Occipital lobe (tissue), 2 donors: Measurements from ENCODE around the gene CHD5. TPM values are rescaled to one million over a fixed set of nuclear protein-coding genes. Genes with fewer than 3 reads are reported as not detected.

Experiments used
- DNase-seq: peaks from one replicate; lab custom pipeline; 2025; lab: John Stamatoyannopoulos, UW
- total RNA-seq: library from RNA; depleted of rRNA; stranded (reverse); fragments of >200 nt; gene quantifications from one replicate; pipeline ENCODE4 v1.2.3, GENCODE V29; 2014

CHD5 gene
- total RNA-seq, 1 donor from 2014 or later: 40.9 TPM

- DNase-seq: no peak
These were observed 25.4 kb downstream of the CHD5 start for GRCh38 chr1:6154525-6155319.

DNA sequence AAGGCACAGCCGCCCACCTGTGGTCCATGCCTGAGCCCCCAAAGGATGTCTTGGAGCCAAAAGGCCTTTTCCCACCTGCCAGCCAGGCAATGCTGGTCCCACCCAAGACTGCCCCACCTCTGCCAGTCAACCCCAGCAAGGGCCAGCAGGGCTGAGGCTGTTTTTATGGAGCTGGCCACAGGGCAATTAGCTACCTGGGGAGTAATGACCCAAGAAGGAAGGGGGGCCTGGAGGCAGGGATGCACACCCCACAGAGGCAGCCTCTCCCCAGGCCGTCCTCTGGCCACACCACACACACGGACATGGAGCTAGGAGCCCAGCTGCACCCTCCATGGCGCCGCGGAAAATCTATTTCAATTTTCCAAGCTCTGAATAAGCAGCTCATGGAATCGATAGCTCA, 27.2 kb downstream of the CHD5 start:
- no peak for DNase-seq

DNA sequence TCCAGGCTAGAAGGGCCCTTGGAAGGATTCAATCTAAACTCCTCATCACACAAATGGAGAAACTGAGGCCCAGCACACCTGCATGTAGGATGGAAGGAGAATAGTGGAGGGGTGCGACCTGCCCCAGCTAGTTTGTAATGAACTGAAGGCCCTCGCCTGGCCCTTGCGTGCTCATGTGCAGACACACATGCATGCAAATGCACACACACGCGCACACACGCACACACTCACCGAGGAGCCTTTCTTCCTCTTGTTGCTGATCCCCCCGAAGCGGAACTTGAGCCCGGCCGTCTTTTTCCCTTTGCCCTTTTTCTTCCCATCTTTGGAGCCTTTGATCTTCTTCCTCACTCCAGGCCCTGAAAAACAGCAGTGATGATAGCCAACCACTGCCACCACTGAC, 27.9 kb downstream of the CHD5 start:
- DNase-seq: no peak

DNA sequence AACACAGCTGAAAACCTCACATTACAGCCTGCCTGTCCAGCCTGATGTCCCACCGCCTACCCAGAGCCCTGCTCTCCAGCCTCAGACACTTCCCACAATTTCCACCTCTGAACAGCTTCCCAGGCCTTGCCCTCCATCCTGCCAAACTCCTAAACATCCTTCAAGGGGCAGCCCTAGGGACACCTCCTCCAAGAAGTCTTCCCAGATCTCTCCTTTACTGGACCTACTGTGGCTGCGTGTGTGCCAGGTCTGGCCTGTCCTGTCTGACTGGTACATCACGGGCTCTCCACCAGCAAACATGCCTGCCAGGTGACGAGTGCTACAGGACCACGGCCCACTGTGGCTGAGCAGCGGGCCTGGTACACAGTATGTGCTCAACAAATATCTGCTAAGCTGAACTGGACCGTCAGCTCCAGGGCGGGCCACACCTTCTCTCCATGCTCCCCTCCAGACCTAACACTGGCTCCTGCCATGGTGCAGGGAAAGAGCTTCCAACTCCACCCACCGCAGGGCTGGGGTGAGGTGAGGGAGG, 28.8 kb downstream of the CHD5 start:
- DNase-seq: no peak

GRCh38 chr1:6150006-6150938, 29.8 kb downstream of the CHD5 start:
- DNase-seq: no peak

DNA sequence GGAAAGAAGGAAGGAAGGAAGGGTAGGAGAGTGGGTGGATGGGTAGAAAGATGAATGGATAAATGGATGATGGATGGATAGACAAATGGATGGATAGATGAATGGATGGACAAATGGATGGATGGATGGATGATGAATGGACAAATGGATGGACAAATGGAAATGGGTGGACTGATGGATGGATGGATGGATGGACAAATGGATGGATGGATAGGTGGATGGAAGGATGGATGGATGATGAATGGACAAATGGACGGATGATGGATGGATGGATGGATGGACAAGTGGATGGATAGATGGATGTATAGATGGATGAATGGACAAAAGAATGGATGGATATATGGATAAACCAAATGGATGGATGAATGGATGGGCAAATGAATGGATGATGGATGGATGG, 30.5 kb downstream of the CHD5 start:
- DNase-seq: no peak

DNA sequence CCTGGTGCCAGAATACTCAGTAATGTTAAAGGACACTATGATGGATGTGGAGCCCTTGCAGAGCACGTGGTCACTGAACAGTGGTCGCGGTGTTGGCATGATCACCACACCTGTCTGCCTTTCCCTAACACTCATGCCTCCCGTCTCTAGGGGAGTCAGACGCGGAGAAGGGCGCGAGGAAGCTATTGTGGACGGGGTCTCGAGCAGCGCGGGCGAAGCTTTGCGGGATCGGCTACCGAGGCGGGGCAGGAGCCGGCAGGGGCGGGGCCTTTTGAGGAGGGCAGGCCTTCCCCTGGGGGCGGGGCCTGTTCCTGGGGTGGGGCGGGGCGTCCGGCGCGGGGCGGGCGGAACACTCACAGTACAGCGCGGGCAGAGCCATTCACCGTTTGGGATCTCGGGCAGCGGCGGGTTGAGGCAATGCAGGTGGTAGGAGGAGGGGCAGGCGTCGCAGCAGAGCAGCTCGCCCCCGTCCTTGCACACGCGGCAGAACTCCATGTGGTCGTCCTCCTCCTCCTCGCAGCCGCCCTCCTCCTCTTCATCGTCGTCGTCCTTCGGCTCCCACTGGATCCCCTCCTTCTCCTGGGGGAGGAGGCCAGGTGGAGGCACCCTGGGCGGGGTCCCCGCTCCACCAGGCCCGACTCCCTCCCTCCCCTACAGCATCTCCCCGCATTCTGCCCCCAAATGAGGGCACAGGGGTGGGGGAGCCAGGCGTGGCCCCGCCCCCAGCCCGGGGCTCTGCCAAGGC, 31.5 kb downstream of the CHD5 start:
- peak; percentile 68 for DNase-seq

- DNase-seq: no peak
These were observed 34.2 kb downstream of the CHD5 start for GRCh38 chr1:6145864-6146410.

GRCh38 chr1:6145396-6145750, 34.7 kb downstream of the CHD5 start:
- no peak for DNase-seq

- DNase-seq: no peak
These were observed 35.3 kb downstream of the CHD5 start for GRCh38 chr1:6144647-6145395.

- DNase-seq: no peak
These were observed 35.9 kb downstream of the CHD5 start for GRCh38 chr1:6144175-6144574.

DNA sequence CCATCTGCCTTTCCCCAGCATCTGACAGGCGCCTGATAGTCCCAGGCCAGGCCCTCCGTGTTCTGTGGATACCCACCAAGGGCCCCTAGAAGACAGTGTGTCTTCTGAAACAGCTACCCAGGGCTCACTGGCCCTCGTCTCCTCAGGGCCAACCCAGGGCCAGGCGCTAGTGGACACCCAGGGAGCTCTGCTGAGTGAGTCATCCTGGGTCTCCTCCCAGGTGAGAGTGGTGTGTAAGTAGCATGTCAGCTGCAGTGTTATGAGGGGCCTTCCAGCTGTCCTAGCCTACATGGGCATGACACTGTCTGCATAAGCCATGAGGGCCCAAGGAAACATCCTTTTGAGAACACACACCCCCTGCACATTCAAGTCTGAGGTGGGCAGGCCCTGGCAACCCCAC, 36.7 kb downstream of the CHD5 start:
- DNase-seq: no peak

- DNase-seq: peak; percentile 53
These were observed 37.4 kb downstream of the CHD5 start for GRCh38 chr1:6142734-6143133.

GRCh38 chr1:6142036-6142621, 38.0 kb downstream of the CHD5 start:
- DNase-seq: no peak

GRCh38 chr1:6141592-6141991, 38.5 kb downstream of the CHD5 start:
- DNase-seq: no peak

- DNase-seq: no peak
These were observed 39.7 kb downstream of the CHD5 start for GRCh38 chr1:6140413-6140812.

DNA sequence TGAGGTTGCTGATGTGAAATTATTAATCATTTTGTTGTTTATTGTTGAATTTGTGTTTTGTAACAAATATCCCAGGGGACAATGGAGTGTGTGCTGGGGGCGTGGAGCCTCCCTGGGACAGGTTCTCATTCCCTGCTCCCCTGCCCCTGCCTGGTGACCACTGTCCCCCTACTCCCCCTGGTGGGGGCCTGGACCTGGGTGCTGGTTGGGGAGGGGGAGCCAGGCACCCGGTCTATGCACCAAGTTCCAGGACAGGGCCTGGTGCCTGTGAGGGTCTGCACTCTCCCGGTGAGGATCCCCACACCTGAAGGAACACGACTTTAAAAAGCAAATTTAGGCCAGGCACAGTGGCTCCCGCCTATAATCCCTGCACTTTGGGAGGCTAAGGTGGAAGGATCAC, 42.4 kb downstream of the CHD5 start:
- no peak for DNase-seq

- no peak for DNase-seq
These were observed 43.5 kb downstream of the CHD5 start for GRCh38 chr1:6136516-6137220.

- no peak for DNase-seq
These were observed 45.2 kb downstream of the CHD5 start for GRCh38 chr1:6134741-6135510.
